ENCODE measurements around the gene EXOC6B. TPM values are rescaled to one million over a fixed set of nuclear protein-coding genes. Genes with fewer than 3 reads are reported as not detected.

EXOC6B gene
- total and polyA plus RNA-seq, 2 of the 8 experiments (the other 6 are each of a cell fraction or from before 2014, with no cell fraction given): 13.5 to 33.0 TPM

- TF ChIP-seq CHD7 (IDR thresholded peaks at IDR 0.05; ENCODE audit: insufficient replicate concordance, low read length): no peak
Observed at GRCh38 chr2:72415241-72415661, 410.6 kb downstream of the EXOC6B start (continued).
